Measurements from ENCODE around the gene CLASP2.

The CLASP2 gene

DNA sequence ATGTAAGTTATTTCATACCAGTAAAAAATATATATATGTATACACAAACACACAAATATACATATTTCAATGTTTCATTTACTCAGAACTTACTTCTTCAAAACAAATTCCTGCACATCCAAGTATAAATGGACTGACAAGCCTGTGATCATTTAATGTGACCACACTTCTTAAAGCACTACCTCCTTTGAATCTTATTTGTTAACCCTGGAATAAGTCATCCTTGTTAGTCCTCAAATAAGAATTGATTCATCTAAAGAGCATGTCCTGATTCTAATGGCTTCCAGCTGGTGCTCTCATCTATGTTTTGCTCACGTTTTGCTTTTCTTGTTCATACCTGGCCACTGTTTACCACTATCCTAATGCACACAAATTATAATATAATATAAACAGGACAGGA is 173.9 kb downstream of the CLASP2 start:
- Histone ChIP-seq H3K27me3 (ENCODE audit: insufficient read depth, low read length) (no peaks in the 10 kb centered on the region), H3K14ac (ENCODE audit: low read length) (no peak overlapping the region), H3K4me2 (ENCODE audit: low read length) (no peak overlapping the region), H3K27ac (ENCODE audit: low read depth, low read length) (no peak overlapping the region), H3K4me1 (ENCODE audit: control insufficient read depth in 1 of 2, insufficient read depth in 2 of 2, low read length in 2 of 2) (no peaks in the 10 kb centered on the region), H2BK5ac (ENCODE audit: low read depth, low read length, poor library complexity) (no peak overlapping the region), H3K9me3 (ENCODE audit: insufficient read depth, low read depth, low read length) (no peaks in the 10 kb centered on the region), H3K36me3 (ENCODE audit: control insufficient read depth in 1 of 2, insufficient read depth in 2 of 2, low read length in 2 of 2) (peaks cover 8 to 10% of the 10 kb centered on the region in 2 experiments), H2AK5ac (ENCODE audit: low read length) (no peak overlapping the region), H3K4me3 (ENCODE audit: low read depth, low read length) (no peak overlapping the region), H3K23ac (ENCODE audit: low read length) (no peak overlapping the region), H4K12ac (ENCODE audit: low read depth, low read length) (no peak overlapping the region), H3K79me2 (ENCODE audit: control insufficient read depth, insufficient read depth, low read length, poor library complexity) (no peaks in the 10 kb centered on the region), H2AFZ (ENCODE audit: insufficient read depth, low read length, poor library complexity) (no peak overlapping the region), H3K4ac (ENCODE audit: low read depth, low read length) (no peak overlapping the region), H3K18ac (ENCODE audit: low read length) (no peak overlapping the region), H2BK12ac (ENCODE audit: low read length) (no peak overlapping the region), H3K79me1 (ENCODE audit: low read length) (no peaks in the 10 kb centered on the region), H4K8ac (ENCODE audit: low read depth, low read length) (no peak overlapping the region), H3K9ac (ENCODE audit: low read length) (no peak overlapping the region), H2BK120ac (ENCODE audit: insufficient read depth, low read length, poor library complexity) (no peak overlapping the region), H4K91ac (ENCODE audit: low read depth, low read length) (no peak overlapping the region)
- no peak for DNase-seq
- WGBS (ENCODE audit: extremely low coverage, insufficient coverage, insufficient read length): no CpG with 5 or more reads among the region's 1 CpG

- Histone ChIP-seq H4K91ac (ENCODE audit: low read depth, low read length) (no peak overlapping the region), H3K9me3 (ENCODE audit: insufficient read depth, low read depth, low read length) (no peaks in the 10 kb centered on the region), H3K79me1 (ENCODE audit: low read length) (no peaks in the 10 kb centered on the region), H2BK5ac (ENCODE audit: low read depth, low read length, poor library complexity) (no peak overlapping the region), H3K18ac (ENCODE audit: low read length) (no peak overlapping the region), H3K4me1 (ENCODE audit: control insufficient read depth in 1 of 2, insufficient read depth in 2 of 2, low read length in 2 of 2) (no peaks in the 10 kb centered on the region), H2BK12ac (ENCODE audit: low read length) (no peak overlapping the region), H3K4me3 (ENCODE audit: low read depth, low read length) (no peak overlapping the region), H3K27ac (ENCODE audit: low read depth, low read length) (no peak overlapping the region), H3K36me3 (ENCODE audit: control insufficient read depth in 1 of 2, insufficient read depth in 2 of 2, low read length in 2 of 2) (peaks cover 6 to 7% of the 10 kb centered on the region in 2 experiments), H2AK5ac (ENCODE audit: low read length) (no peak overlapping the region), H3K9ac (ENCODE audit: low read length) (no peak overlapping the region), H4K12ac (ENCODE audit: low read depth, low read length) (no peak overlapping the region), H4K8ac (ENCODE audit: low read depth, low read length) (no peak overlapping the region), H3K23ac (ENCODE audit: low read length) (no peak overlapping the region), H2AFZ (ENCODE audit: insufficient read depth, low read length, poor library complexity) (no peak overlapping the region), H3K4ac (ENCODE audit: low read depth, low read length) (no peak overlapping the region), H2BK120ac (ENCODE audit: insufficient read depth, low read length, poor library complexity) (no peak overlapping the region), H3K79me2 (ENCODE audit: control insufficient read depth, insufficient read depth, low read length, poor library complexity) (no peaks in the 10 kb centered on the region), H3K4me2 (ENCODE audit: low read length) (no peak overlapping the region), H3K14ac (ENCODE audit: low read length) (no peak overlapping the region), H3K27me3 (ENCODE audit: insufficient read depth, low read length) (no peaks in the 10 kb centered on the region)
- DNase-seq: no peak
- WGBS (ENCODE audit: extremely low coverage, insufficient coverage, insufficient read length): no CpG with 5 or more reads among the region's 1 CpG
These were observed 174.5 kb downstream of the CLASP2 start for GRCh38 chr3:33543601-33544000.

DNA sequence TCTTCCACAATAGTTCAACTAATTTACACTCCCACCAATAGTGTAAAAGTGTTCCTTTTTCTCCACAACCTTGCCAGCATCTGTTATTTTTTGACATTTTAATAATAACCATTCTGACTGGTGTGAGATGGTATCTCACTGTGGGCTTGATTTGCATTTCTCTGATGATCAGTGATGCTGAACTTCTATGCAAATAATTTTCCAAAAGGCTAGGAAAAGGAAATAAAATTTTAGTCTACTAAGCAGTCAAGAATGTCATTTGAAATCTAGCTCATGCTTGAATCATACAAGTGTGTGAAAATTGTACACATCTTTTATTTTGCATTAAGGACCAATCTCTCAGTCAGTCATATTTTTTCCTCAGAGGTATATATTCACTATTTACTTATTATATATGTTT is 176.1 kb downstream of the CLASP2 start:
- DNase-seq: no peak
- Histone ChIP-seq H3K4me3 (ENCODE audit: low read depth, low read length) (no peak overlapping the region), H2AK5ac (ENCODE audit: low read length) (no peak overlapping the region), H4K8ac (ENCODE audit: low read depth, low read length) (no peak overlapping the region), H2BK12ac (ENCODE audit: low read length) (no peak overlapping the region), H3K79me2 (ENCODE audit: control insufficient read depth, insufficient read depth, low read length, poor library complexity) (no peaks in the 10 kb centered on the region), H4K12ac (ENCODE audit: low read depth, low read length) (no peak overlapping the region), H3K14ac (ENCODE audit: low read length) (no peak overlapping the region), H3K4me2 (ENCODE audit: low read length) (no peak overlapping the region), H3K18ac (ENCODE audit: low read length) (no peak overlapping the region), H3K36me3 (ENCODE audit: control insufficient read depth in 1 of 2, insufficient read depth in 2 of 2, low read length in 2 of 2) (peaks cover 4 to 6% of the 10 kb centered on the region in 2 experiments), H3K23ac (ENCODE audit: low read length) (no peak overlapping the region), H3K9ac (ENCODE audit: low read length) (no peak overlapping the region), H2BK5ac (ENCODE audit: low read depth, low read length, poor library complexity) (no peak overlapping the region), H3K27ac (ENCODE audit: low read depth, low read length) (no peak overlapping the region), H3K4ac (ENCODE audit: low read depth, low read length) (no peak overlapping the region), H3K27me3 (ENCODE audit: insufficient read depth, low read length) (no peaks in the 10 kb centered on the region), H3K4me1 (ENCODE audit: control insufficient read depth in 1 of 2, insufficient read depth in 2 of 2, low read length in 2 of 2) (no peaks in the 10 kb centered on the region), H3K9me3 (ENCODE audit: insufficient read depth, low read depth, low read length) (no peaks in the 10 kb centered on the region), H2BK120ac (ENCODE audit: insufficient read depth, low read length, poor library complexity) (no peak overlapping the region), H2AFZ (ENCODE audit: insufficient read depth, low read length, poor library complexity) (no peak overlapping the region), H3K79me1 (ENCODE audit: low read length) (no peaks in the 10 kb centered on the region), H4K91ac (ENCODE audit: low read depth, low read length) (no peak overlapping the region)

DNA sequence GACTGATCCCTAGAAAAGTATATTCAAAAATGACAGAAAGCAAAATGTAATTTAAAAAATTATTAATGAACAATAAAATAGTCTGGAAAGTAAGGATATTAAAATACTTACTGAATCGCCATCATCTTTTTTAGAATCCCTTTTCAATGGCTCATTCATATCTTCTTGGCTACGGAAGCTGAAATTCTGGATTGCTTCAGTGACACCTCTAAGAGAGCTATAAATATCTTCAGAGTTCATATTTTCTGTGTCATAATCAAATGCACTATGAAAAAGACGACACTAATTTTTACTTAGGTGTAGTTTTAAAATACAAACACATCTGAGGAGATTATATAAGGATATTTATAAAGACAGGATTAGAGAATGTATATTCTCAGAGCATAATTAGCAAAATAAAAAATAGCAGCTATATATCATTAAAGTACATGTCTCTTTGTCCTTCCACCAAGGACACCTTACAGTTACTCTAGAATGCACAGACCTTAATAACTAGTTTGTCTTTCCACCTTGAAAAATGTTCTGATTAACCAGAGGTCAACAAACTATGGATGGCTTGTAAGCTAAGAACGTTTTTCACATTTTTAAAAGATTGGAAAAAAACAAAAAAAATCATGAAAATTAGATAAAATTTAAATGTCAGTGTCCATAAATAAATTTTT is 179.2 kb downstream of the CLASP2 start:
- Histone ChIP-seq H4K8ac (ENCODE audit: low read depth, low read length) (no peak overlapping the region), H3K27ac (ENCODE audit: low read depth, low read length) (no peak overlapping the region), H2BK5ac (ENCODE audit: low read depth, low read length, poor library complexity) (no peak overlapping the region), H3K4me1 (ENCODE audit: control insufficient read depth in 1 of 2, insufficient read depth in 2 of 2, low read length in 2 of 2) (no peaks in the 10 kb centered on the region), H3K4me3 (ENCODE audit: low read depth, low read length) (no peak overlapping the region), H3K36me3 (ENCODE audit: control insufficient read depth in 1 of 2, insufficient read depth in 2 of 2, low read length in 2 of 2) (peaks cover 8 to 9% of the 10 kb centered on the region in 2 experiments), H3K23ac (ENCODE audit: low read length) (no peak overlapping the region), H3K79me2 (ENCODE audit: control insufficient read depth, insufficient read depth, low read length, poor library complexity) (no peaks in the 10 kb centered on the region), H3K9me3 (ENCODE audit: insufficient read depth, low read depth, low read length) (no peaks in the 10 kb centered on the region), H3K18ac (ENCODE audit: low read length) (no peak overlapping the region), H3K9ac (ENCODE audit: low read length) (no peak overlapping the region), H2AFZ (ENCODE audit: insufficient read depth, low read length, poor library complexity) (no peak overlapping the region), H4K12ac (ENCODE audit: low read depth, low read length) (no peak overlapping the region), H3K27me3 (ENCODE audit: insufficient read depth, low read length) (no peaks in the 10 kb centered on the region), H2BK120ac (ENCODE audit: insufficient read depth, low read length, poor library complexity) (no peak overlapping the region), H2BK12ac (ENCODE audit: low read length) (no peak overlapping the region), H3K79me1 (ENCODE audit: low read length) (no peaks in the 10 kb centered on the region), H2AK5ac (ENCODE audit: low read length) (no peak overlapping the region), H4K91ac (ENCODE audit: low read depth, low read length) (no peak overlapping the region), H3K14ac (ENCODE audit: low read length) (no peak overlapping the region), H3K4ac (ENCODE audit: low read depth, low read length) (no peak overlapping the region), H3K4me2 (ENCODE audit: low read length) (no peak overlapping the region)
- DNase-seq: no peak
- WGBS (ENCODE audit: extremely low coverage, insufficient coverage, insufficient read length): no CpG with 5 or more reads among the region's 4 CpGs

All from trophoblast cell (in vitro differentiated cells and primary cell).